Measurements from ENCODE around the gene AIFM3. TPM values are rescaled to one million over a fixed set of nuclear protein-coding genes. Genes with fewer than 3 reads are reported as not detected.
A peak's percentile ranks its signal among the peaks of the same experiment; 100 is the strongest.

AIFM3 gene
- total and polyA plus RNA-seq, 2 of the 13 experiments (the other 11 are each of a cell fraction or from before 2014, with no cell fraction given) = 9.0 to 15.3 TPM

GRCh38 chr22:20963201-20964052, 3.6 kb upstream of the AIFM3 start:
- WGBS (ENCODE audit: low lambda C conversion rate) = 13% methylated on average over 7 of the region's 7 CpGs
- peak overlapping the region; percentile 75 for H3K9ac ChIP-seq (ENCODE audit: insufficient read depth, low read depth, low read length)
- H3K4me1 ChIP-seq (ENCODE audit: insufficient read depth, low read length) = peaks cover 59% of the 10 kb centered on the region
- peak overlapping the region; percentile 69 for H3K27ac ChIP-seq (ENCODE audit: extremely low read length, insufficient read depth, low read length)
- no peaks in the 10 kb centered on the region for H3K27me3 ChIP-seq (ENCODE audit: control insufficient read depth in 1 of 2, insufficient read depth in 2 of 2, low read length in 2 of 2)
- FAIRE-seq (peak; percentile 97), DNase-seq (ENCODE audit: low spot score) (peak; percentile 91), ATAC-seq (peak; percentile 80)
- peak overlapping the region in 2 of 3 experiments; percentile 61 to 72; a peak in 3 of 6 replicates for H3K4me3 ChIP-seq (replicated peaks in 1 of 3; ENCODE audit: insufficient read depth in 1 of 3, low read depth in 2 of 3, low read length in 3 of 3)
- in situ Hi-C loops (cut with HindIII; ENCODE audit: extremely low pct_ligation_motif_present, low pct_unique_long_range_greater_than_20kb) = no loop called here
- ChIA-PET POLR2A (interaction anchor here (0.7 to 3.9 kb wide), 7 partner anchors 9 to 190 kb away, joined by 3 to 33 read pairs (median 3); partner anchors contain the start of genes LZTR1, SERPIND1 and THAP7), CTCF (ENCODE audit: low intra/inter-chr PET ratio, low total read pairs) (interaction anchor here (1.0 kb wide), 1 partner anchor 77 kb away, joined by 3 read pairs; no protein-coding TSS in a partner anchor)
- H3K36me3 ChIP-seq (replicated peaks in 1 of 2; ENCODE audit: control insufficient read depth in 1 of 2, insufficient read depth in 2 of 2, low read length in 2 of 2) = no peaks in the 10 kb centered on the region
- no peaks in the 10 kb centered on the region for H4K20me1 ChIP-seq (ENCODE audit: insufficient read depth, low read length)
- no peaks in the 10 kb centered on the region for H3K9me3 ChIP-seq (ENCODE audit: low read length)
- intact Hi-C loops (cut with micrococcal nuclease; ENCODE audit: unreplicated experiment) = loop anchor here (2.0 to 5.0 kb wide), 2 partner anchors 39 to 76 kb away; partner anchors contain the start of gene THAP7
- H2AFZ ChIP-seq (ENCODE audit: low read length) = no peak overlapping the region
- H3K79me2 ChIP-seq (ENCODE audit: insufficient read depth, low read length) = peaks cover 4% of the 10 kb centered on the region
- BruUV-seq (replicated peaks) = no TSS peak
- peak overlapping the region; percentile 99 for H3K4me2 ChIP-seq (ENCODE audit: low read depth, low read length)
- TF ChIP-seq LBX2 (CRISPR knock-in tag; IDR thresholded peaks at IDR 0.05; ENCODE audit: borderline replicate concordance) (no peak), ZNF296 (CRISPR knock-in tag; conservative IDR thresholded peaks at IDR 0.05) (no peak), FOSL2 (CRISPR knock-in tag; IDR thresholded peaks at IDR 0.05) (peak; percentile 31; the same call in 1 of the 2 replicates), ZMAT3 (CRISPR knock-in tag; conservative IDR thresholded peaks at IDR 0.05) (no peak; the same call in 1 of the 2 replicates), CENPBD1 (CRISPR knock-in tag; IDR thresholded peaks at IDR 0.05; ENCODE audit: borderline replicate concordance, low read depth) (no peak), RARG (CRISPR knock-in tag; IDR thresholded peaks at IDR 0.05; ENCODE audit: low read depth) (no peak), FOXA1 (IDR thresholded peaks at IDR 0.05) (no peak), FOXA1 (CRISPR knock-in tag; IDR thresholded peaks at IDR 0.05) (no peak), ZNF83 (CRISPR knock-in tag; IDR thresholded peaks at IDR 0.05; ENCODE audit: borderline replicate concordance) (no peak), SPEN (CRISPR knock-in tag; IDR thresholded peaks at IDR 0.05; ENCODE audit: low read depth) (peak; percentile 72), POLR2A (IDR thresholded peaks at IDR 0.05; ENCODE audit: insufficient read depth in 1 of 2, low read depth in 2 of 2, low read length in 2 of 2) (0 out of 4 replicates have a peak, but pooled peaks of 1 of the 2 experiments have one; percentile 34), MXD1 (CRISPR knock-in tag; IDR thresholded peaks at IDR 0.05) (peak; percentile 54; the same call in 1 of the 2 replicates), ZNF33B (CRISPR knock-in tag; IDR thresholded peaks at IDR 0.05) (no peak), ZNF816 (CRISPR knock-in tag; IDR thresholded peaks at IDR 0.05; ENCODE audit: borderline replicate concordance) (0 out of 2 replicates have a peak, but pooled peaks have one; percentile 1), ZNF30 (CRISPR knock-in tag; IDR thresholded peaks at IDR 0.05) (no peak), NRL (CRISPR knock-in tag; IDR thresholded peaks at IDR 0.05; ENCODE audit: borderline replicate concordance) (no peak), DZIP1 (CRISPR knock-in tag; IDR thresholded peaks at IDR 0.05) (no peak), ZKSCAN5 (CRISPR knock-in tag; IDR thresholded peaks at IDR 0.05) (no peak), ZSCAN31 (CRISPR knock-in tag; IDR thresholded peaks at IDR 0.05; ENCODE audit: low read depth) (no peak), HOXA9 (CRISPR knock-in tag; IDR thresholded peaks at IDR 0.05; ENCODE audit: borderline replicate concordance) (no peak), SAP130 (CRISPR knock-in tag; IDR thresholded peaks at IDR 0.05; ENCODE audit: low read depth) (peak; percentile 76)
